Measurements from ENCODE around the gene GDAP2.

GDAP2 gene

GRCh38 chr1:117899801-117900200 is 29.6 kb downstream of the GDAP2 start:
- H3K9me3 Mint-ChIP-seq: no peaks in the 10 kb centered on the region
- TF ChIP-seq CTCF (IDR thresholded peaks at IDR 0.05; ENCODE audit: unreplicated experiment in 3 of 3): no peak
- no peaks in the 10 kb centered on the region for H3K4me1 Mint-ChIP-seq
- no peak overlapping the region for H3K27ac Mint-ChIP-seq
- no peaks in the 10 kb centered on the region for H3K27me3 Mint-ChIP-seq (ENCODE audit: low read depth)
- no peak overlapping the region for H3K4me3 Mint-ChIP-seq
- H3K36me3 Mint-ChIP-seq (ENCODE audit: low read depth): peaks cover 53% of the 10 kb centered on the region

GRCh38 chr1:117897551-117897950 is 31.9 kb downstream of the GDAP2 start:
- H3K27me3 Mint-ChIP-seq (ENCODE audit: low read depth): no peaks in the 10 kb centered on the region
- peaks cover 38% of the 10 kb centered on the region for H3K36me3 Mint-ChIP-seq (ENCODE audit: low read depth)
- H3K9me3 Mint-ChIP-seq: no peaks in the 10 kb centered on the region
- H3K27ac Mint-ChIP-seq: no peak overlapping the region
- TF ChIP-seq CTCF (IDR thresholded peaks at IDR 0.05; ENCODE audit: unreplicated experiment in 3 of 3): no peak
- no peak overlapping the region for H3K4me3 Mint-ChIP-seq
- H3K4me1 Mint-ChIP-seq: no peaks in the 10 kb centered on the region

- Mint-ChIP-seq H3K27me3 (ENCODE audit: low read depth) (no peaks in the 10 kb centered on the region), H3K4me1 (no peaks in the 10 kb centered on the region), H3K9me3 (no peaks in the 10 kb centered on the region), H3K27ac (no peak overlapping the region), H3K4me3 (no peak overlapping the region), H3K36me3 (ENCODE audit: low read depth) (peaks cover 33% of the 10 kb centered on the region)
- TF ChIP-seq CTCF (IDR thresholded peaks at IDR 0.05; ENCODE audit: unreplicated experiment in 3 of 3): peak; percentile 73
Measured at GRCh38 chr1:117895482-117896114, 33.8 kb downstream of the GDAP2 start.

GRCh38 chr1:117894078-117894477 is 35.3 kb downstream of the GDAP2 start:
- H3K4me3 Mint-ChIP-seq: no peak overlapping the region

GRCh38 chr1:117892512-117892911 is 36.9 kb downstream of the GDAP2 start:
- no peaks in the 10 kb centered on the region for H3K27me3 Mint-ChIP-seq (ENCODE audit: low read depth)
- H3K4me3 Mint-ChIP-seq: no peak overlapping the region
- H3K36me3 Mint-ChIP-seq (ENCODE audit: low read depth): peaks cover 25% of the 10 kb centered on the region
- no peak for TF ChIP-seq CTCF (IDR thresholded peaks at IDR 0.05; ENCODE audit: unreplicated experiment in 3 of 3)
- peak overlapping the region in 1 of 3 experiments; percentile 60 for H3K27ac Mint-ChIP-seq
- no peaks in the 10 kb centered on the region for H3K9me3 Mint-ChIP-seq
- H3K4me1 Mint-ChIP-seq: no peaks in the 10 kb centered on the region

More at GRCh38 chr1:117894078-117894477, 35.3 kb downstream of the GDAP2 start:
- H3K36me3 Mint-ChIP-seq (ENCODE audit: low read depth): peaks cover 29% of the 10 kb centered on the region
- no peaks in the 10 kb centered on the region for H3K27me3 Mint-ChIP-seq (ENCODE audit: low read depth)
- H3K27ac Mint-ChIP-seq: no peak overlapping the region
- H3K9me3 Mint-ChIP-seq: no peaks in the 10 kb centered on the region
- TF ChIP-seq CTCF (IDR thresholded peaks at IDR 0.05; ENCODE audit: unreplicated experiment in 3 of 3): no peak
- H3K4me1 Mint-ChIP-seq: no peaks in the 10 kb centered on the region

- Mint-ChIP-seq H3K27ac (no peak overlapping the region), H3K4me3 (no peak overlapping the region), H3K9me3 (no peaks in the 10 kb centered on the region), H3K27me3 (ENCODE audit: low read depth) (no peaks in the 10 kb centered on the region), H3K36me3 (ENCODE audit: low read depth) (peaks cover 27% of the 10 kb centered on the region), H3K4me1 (no peaks in the 10 kb centered on the region)
- TF ChIP-seq CTCF (IDR thresholded peaks at IDR 0.05; ENCODE audit: unreplicated experiment in 3 of 3): no peak
Measured at GRCh38 chr1:117890452-117890851, 39.0 kb downstream of the GDAP2 start.
